NOMO-1 treated with DMSO at 0.1 percent for 48 hours (cell line): ENCODE data around the gene CRLF1.
"Not testable (repeated sequence)": the region's sequence is repeated elsewhere in the genome, so short reads cannot be mapped to it uniquely, and the experiment has no call there.

Source experiments
- DNase-seq: peaks from one replicate; lab custom pipeline; 2025; ENCODE audit not compliant: unreplicated experiment; lab: John Stamatoyannopoulos, UW

CRLF1 gene

GRCh38 chr19:18608805-18609716, 2.5 kb upstream of the CRLF1 start:
- DNase-seq = no peak

DNA sequence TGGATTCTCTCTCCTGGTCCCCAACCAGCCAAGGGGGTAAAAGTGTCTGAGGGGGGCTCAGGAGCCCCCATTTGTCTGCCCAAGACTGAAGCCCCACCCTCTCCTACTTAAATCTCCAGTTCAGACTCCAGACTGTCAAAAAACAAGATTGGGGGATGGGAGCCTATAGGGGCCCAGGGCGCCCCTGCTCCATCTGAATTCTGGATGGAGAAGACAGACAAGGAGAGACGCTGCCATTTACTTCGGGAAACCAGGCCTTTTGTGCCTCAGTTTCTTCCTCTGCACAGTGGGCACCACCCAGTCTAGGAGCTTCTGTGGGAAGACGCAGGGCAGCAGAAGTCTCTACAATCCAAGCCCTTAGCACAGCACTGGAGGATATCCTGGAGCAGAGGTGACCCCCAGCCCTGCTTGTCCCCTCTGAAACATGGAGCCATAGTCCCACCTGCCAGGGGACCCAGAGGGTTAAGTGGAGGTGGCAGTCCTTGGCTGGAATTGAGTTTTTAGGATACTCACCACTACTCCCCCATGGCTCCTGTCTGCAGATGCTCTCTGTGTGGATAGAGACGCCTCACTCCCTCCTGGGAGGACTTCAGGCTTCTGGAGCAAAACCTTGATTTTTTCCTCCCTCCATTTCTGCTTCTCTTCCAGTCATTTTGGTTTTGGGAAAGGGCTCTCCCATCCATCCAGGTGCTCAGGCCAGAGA, 1.7 kb upstream of the CRLF1 start:
- no peak for DNase-seq

GRCh38 chr19:18607226-18608101, 865 bp upstream of the CRLF1 start:
- no peak for DNase-seq

GRCh38 chr19:18605546-18606280, 886 bp downstream of the CRLF1 start:
- no peak for DNase-seq

DNA sequence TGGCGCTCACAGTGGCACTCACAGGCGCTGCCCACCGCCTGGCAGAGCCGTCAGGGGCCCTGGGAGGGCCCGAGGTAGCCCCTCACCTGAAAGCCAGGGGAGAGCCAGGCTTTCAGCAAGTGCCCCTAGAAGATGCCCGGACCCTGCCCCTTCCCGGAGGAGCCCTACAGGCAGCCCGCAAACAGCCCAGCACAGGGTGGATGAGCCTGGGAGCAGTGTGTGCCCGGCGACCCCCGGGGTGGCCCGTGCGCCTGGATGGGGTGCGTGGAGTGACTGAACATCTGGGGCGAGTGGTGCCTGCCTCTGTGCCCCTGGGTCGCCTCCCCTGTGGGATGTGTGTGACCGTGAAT, 1.4 kb downstream of the CRLF1 start:
- DNase-seq = no peak

DNA sequence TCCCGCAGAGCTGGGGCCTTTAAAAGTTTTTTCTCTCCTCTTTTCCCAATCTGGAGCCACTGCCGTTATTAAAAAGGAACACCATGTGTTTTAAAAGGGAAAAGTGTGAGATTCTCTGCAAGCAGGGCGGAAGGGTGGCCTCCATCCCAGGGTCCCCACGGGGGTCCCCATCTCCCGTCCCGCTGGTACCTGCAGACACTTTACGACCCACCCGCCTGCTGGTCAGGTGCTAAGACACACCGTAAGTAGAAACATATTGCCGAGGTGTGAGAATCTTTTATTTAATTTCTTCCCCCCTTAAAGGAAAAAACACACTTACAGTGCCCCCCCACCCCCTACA, 1.8 kb downstream of the CRLF1 start:
- DNase-seq = no peak

DNA sequence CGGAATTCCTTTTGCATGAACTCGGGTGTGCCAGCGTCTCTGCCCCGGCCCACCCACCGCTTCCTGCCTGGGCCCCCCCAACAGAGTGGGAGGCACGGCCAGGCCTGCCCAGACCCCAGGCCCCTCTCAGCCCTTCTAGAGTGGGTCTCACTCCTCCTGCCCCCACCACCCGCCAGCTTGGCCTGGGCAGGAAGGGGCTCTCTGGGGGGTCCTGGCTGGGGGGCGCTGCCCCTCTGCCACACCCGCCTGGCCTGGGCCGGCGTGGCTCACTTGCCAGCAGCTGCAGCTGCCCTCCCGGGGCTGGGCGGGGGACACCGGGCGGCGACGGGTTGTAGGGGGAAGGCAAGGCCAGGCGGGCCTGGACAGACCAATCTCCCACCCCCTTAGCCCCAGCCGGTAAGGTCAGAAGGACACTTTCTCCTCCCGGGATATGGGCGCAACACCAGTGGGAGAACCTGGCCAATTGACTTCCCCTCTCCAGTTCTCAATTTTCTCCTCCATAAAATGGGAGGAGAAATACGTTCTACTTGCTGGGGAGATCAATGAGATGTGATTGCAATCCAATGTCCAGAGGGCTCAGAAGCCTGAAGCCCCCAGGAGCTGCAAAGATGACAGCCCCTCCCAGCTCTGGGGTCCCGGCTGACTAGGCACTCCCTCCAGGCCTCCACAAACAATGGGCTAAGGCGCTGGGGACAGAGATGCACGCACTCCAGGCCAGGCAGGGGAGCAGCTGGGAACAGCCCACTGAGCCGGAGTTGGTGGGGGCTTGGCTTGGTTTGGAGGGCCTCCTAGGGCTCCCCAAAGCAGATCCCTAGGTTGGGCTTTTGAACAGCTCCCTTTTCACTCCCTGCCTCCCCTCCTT, 2.4 kb downstream of the CRLF1 start:
- DNase-seq = no peak

DNA sequence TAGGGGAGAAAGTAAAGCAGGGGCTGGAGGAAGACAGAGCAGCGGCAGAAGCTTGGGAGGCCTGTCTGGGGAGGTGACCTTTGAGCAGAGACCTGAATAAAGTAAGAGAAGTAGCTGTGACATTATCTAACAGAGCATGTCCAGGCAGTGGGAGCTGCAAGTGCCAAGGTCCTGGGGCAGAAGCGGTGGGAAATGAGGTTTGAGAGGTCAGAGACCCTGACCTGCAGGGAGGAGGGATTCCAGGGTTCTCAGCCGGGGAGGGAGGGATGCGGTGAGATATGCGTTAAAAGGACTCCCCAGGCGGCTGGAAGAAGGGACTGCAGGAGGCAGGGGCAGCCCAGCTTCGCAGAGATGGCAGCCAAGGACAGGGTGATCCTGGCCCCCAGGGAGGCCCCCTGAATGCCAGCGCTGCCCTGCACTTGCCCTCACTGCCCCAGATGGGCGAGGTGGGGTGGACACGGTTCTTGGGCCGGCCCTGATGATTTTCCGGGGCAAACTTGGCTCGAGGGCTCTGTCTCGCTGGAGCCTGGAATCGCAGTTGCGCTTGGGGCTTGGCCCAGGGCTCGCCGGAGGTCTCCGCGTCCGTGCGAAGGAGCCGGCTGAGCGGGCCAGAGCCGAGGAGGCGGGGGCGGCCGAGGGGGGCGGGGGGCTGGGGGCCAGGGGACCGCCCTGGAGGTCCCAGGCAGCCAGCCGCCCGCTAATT, 3.2 kb downstream of the CRLF1 start:
- no peak for DNase-seq

- no peak for DNase-seq
These were observed 4.7 kb downstream of the CRLF1 start for GRCh38 chr19:18601875-18602274.

DNA sequence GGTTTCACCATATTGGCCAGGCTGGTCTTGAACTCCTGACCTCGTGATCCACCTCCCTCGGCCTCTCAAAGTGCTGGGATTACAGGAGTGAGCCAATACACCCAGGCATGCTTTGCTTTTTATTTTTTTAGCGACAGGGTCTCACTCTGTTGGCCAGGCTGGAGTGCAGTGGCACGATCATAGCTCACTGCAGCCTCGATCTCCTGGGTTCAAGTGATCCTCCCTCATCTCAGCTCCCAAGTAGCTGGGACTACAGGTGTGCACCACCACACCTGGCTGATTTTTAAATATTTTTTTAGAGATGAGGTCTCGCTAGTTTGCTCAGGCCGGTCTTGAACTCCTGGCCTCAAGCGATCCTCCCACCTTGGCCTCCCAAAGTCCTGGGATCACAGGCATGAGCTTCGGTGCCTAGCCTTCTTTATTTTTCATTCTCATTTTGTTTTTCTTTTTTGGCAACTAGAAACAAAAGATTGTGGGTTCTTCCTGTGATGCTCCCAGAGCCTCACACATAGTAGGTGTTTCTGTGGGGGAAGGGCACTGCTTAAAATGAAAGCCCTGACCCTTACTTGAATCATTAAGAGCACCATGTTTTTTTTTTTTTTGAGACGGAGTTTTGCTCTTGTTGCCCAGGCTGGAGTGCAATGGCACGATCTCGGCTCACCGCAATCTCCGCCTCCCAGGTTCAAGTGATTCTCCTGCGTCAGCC, 5.8 kb downstream of the CRLF1 start:
- DNase-seq = not testable (repeated sequence)

GRCh38 chr19:18599485-18599884, 7.1 kb downstream of the CRLF1 start:
- DNase-seq = no peak

DNA sequence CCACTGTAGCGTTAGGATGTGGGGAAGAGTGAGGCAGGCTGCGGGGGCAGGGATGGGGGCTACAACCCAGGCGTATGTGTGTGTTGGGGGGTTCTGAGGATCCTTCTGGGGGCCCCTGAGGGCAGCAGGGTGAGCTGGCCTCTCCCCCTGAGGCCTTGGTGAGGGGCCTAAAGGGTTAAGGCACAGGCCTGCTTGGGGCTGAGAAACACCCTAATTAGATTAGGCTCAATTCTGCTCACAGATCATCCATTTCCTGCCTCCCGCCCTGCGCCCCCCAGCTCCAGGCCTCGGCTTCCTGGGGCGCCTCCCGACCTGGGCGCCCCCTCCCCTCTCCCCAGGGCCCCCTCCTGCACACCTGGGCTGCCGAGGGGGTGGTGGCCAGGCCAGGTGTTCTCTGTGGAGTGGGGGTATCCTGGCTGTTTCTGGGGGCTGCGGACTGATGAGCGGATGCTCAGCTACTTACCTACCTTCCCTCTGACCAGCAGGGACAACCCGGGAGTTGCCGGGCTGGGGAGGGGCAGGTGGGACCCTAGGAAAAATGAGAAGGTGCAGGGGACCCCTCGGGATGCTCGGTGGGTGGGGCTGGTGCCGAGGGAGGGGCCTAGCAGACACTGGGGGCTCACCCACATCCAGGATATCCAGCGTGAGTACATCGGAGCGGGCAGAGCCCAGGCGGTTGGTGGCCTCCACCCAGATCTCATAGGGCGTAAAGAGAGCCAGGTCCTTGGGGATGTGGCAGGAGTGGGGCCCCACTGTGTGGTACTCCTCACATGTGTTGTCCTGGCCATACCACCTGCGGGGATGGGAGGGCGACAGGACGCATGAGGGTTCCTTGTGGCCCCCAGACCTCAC, 8.6 kb downstream of the CRLF1 start:
- no peak for DNase-seq

DNA sequence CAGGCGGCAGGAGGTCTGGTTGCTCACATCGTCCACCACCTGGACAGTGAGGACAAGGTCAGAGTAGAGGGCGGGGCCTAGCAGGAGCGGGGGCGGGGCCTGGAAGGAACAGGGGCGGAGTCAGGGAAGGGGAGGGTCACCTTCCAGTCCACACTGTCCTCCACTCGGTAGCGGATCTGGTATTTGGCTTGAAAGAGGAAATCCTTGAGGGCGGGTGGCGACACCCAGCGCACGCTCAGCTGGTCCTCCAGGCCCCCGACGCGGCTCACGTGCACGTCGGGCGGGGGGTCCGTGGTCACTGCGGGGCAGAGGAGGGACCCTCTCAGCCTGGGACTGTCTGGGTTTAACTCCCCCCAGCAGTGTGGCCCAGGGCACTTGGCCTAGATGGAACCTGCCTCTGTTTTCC, 9.8 kb downstream of the CRLF1 start:
- peak; percentile 45 for DNase-seq

- no peak for DNase-seq
These were observed 11.1 kb downstream of the CRLF1 start for GRCh38 chr19:18595475-18595874.

- no peak for DNase-seq
These were observed 11.7 kb downstream of the CRLF1 start for GRCh38 chr19:18594824-18595373.

DNA sequence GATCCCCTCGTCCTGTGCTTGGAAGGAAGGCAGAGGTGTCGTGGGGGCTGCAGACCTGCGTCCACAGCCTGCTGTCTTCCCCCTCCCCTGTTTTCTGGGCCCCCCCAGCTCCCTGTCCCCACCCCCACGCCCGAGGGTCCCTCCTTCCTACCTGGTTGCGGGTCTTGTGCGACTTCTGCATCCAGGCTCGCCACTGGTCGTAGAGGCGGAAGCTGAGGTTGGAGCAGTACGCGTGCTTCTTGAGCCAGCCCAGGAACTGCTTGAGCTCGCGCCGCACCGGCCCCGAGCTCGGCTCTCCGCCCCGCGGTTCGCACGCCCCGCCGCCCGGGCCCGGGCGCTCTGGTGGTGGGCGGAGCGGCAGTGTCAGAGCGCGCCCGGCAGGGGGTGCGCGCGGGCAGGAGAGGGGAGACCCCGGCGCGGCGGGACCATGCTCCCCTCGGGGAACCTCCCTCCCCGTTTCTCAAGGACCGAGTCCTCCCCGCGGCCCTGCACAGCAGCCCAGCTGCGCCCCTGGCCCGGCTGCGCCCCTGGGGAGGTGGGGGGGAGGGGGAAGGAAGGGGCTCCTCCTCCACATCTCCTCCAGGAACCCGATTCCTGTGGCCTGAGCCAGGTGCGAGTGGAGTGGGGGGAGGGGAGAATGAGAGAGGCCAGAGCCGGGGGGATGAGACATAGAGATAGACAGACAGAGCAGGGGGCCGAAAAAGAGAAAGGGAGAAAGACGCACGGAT, 12.3 kb downstream of the CRLF1 start:
- DNase-seq = peak; percentile 80
